H54 (cell line): ENCODE results near the gene GOLPH3L.
"Not testable (repeated sequence)": the region's sequence is repeated elsewhere in the genome, so short reads cannot be mapped to it uniquely, and the experiment has no call there.

Experiments
- DNase-seq: peaks from one replicate; pipeline ENCODE4 v3.0.0; 2011; ENCODE audit warnings: low spot score, mixed read lengths; ENCODE audit not compliant: insufficient read length
- FAIRE-seq: peaks from 3 replicates; lab custom pipeline; 2011; peaks lifted over from hg19 to GRCh38; lab: Jason Lieb, UNC
- POLR2A ChIP-seq: IDR thresholded peaks from 2 replicates; pipeline ENCODE4 v1.6.1; 2011; ENCODE audit warnings: low read depth, mild to moderate bottlenecking, low read length

The GOLPH3L gene

GRCh38 chr1:150613061-150613920, 83.7 kb downstream of the GOLPH3L start:
- peak; percentile 62 for FAIRE-seq
- peak; percentile 47 for DNase-seq
- TF ChIP-seq POLR2A: no peak

GRCh38 chr1:150612014-150612345, 85.0 kb downstream of the GOLPH3L start:
- no peak for FAIRE-seq
- TF ChIP-seq POLR2A: no peak
- no peak for DNase-seq

- DNase-seq (no peak), FAIRE-seq (no peak)
- no peak for TF ChIP-seq POLR2A
These were observed 86.4 kb downstream of the GOLPH3L start for GRCh38 chr1:150610576-150610975.

GRCh38 chr1:150609732-150610131, 87.2 kb downstream of the GOLPH3L start:
- DNase-seq: no peak
- FAIRE-seq: no peak

GRCh38 chr1:150606463-150607142, 90.4 kb downstream of the GOLPH3L start:
- no peak for TF ChIP-seq POLR2A
- DNase-seq: no peak
- FAIRE-seq: no peak

More at GRCh38 chr1:150609732-150610131, 87.2 kb downstream of the GOLPH3L start:
- no peak for TF ChIP-seq POLR2A

GRCh38 chr1:150605451-150605731, 91.6 kb downstream of the GOLPH3L start:
- not testable (repeated sequence) for DNase-seq, FAIRE-seq

GRCh38 chr1:150604226-150604588, 92.7 kb downstream of the GOLPH3L start:
- DNase-seq (no peak), FAIRE-seq (no peak)
- no peak for TF ChIP-seq POLR2A

- DNase-seq (no peak), FAIRE-seq (no peak)
- TF ChIP-seq POLR2A: no peak
These were observed 93.2 kb downstream of the GOLPH3L start for GRCh38 chr1:150603711-150604110.

- DNase-seq, FAIRE-seq: not testable (repeated sequence)
These were observed 94.6 kb downstream of the GOLPH3L start for GRCh38 chr1:150602372-150602771.

GRCh38 chr1:150601540-150601939, 95.4 kb downstream of the GOLPH3L start:
- DNase-seq (no peak), FAIRE-seq (no peak)
- no peak for TF ChIP-seq POLR2A

- DNase-seq, FAIRE-seq: not testable (repeated sequence)
These were observed 98.6 kb downstream of the GOLPH3L start for GRCh38 chr1:150598346-150598745.

GRCh38 chr1:150596976-150597375, 100.0 kb downstream of the GOLPH3L start:
- DNase-seq (no peak), FAIRE-seq (no peak)
- no peak for TF ChIP-seq POLR2A
